Retinal pigment epithelial cell (primary cell): Measurements from ENCODE around the gene SYK.

Source experiments
- DNase-seq: peaks from one replicate; pipeline ENCODE4 v3.0.0-alpha.2; 2010; ENCODE audit warnings: low read depth
- H3K4me3 ChIP-seq: 2 replicates; pipeline ENCODE4 v1.5.1; 2011; ENCODE audit warnings: mild to moderate bottlenecking, low read length, control low read depth, moderate library complexity
- CTCF ChIP-seq: conservative IDR thresholded peaks from 2 replicates; pipeline ENCODE4 v1.5.1; 2011; ENCODE audit warnings: low read depth, low read length, control low read depth, inconsistent platforms

The SYK gene

GRCh38 chr9:90858457-90858901 lies 56.9 kb downstream of the SYK start:
- TF ChIP-seq CTCF, result no peak
- DNase-seq, result no peak

GRCh38 chr9:90860382-90860781 lies 58.8 kb downstream of the SYK start:
- H3K4me3 ChIP-seq, result no peak overlapping the region
- TF ChIP-seq CTCF, result no peak
- no peak for DNase-seq

More at GRCh38 chr9:90858457-90858901, 56.9 kb downstream of the SYK start:
- no peak overlapping the region for H3K4me3 ChIP-seq

GRCh38 chr9:90860826-90861225 lies 59.2 kb downstream of the SYK start:
- TF ChIP-seq CTCF, result no peak
- DNase-seq, result no peak
- H3K4me3 ChIP-seq, result no peak overlapping the region

- no peak overlapping the region for H3K4me3 ChIP-seq
- TF ChIP-seq CTCF, result no peak
- no peak for DNase-seq
Measured at GRCh38 chr9:90861380-90861779, 59.8 kb downstream of the SYK start.

GRCh38 chr9:90861826-90862740 lies 60.5 kb downstream of the SYK start:
- no peak for DNase-seq
- H3K4me3 ChIP-seq, result no peak overlapping the region
- TF ChIP-seq CTCF, result no peak

- no peak for DNase-seq
- H3K4me3 ChIP-seq, result no peak overlapping the region
- TF ChIP-seq CTCF, result no peak
Measured at GRCh38 chr9:90864779-90865178, 63.2 kb downstream of the SYK start.

- no peak for TF ChIP-seq CTCF
- no peak for DNase-seq
- no peak overlapping the region for H3K4me3 ChIP-seq
Measured at GRCh38 chr9:90867101-90867500, 65.5 kb downstream of the SYK start.
